Subcutaneous abdominal adipose tissue (tissue), 5 donors: ENCODE measurements around the gene CD320.
A peak's percentile ranks its signal among the peaks of the same experiment; 100 is the strongest.
"Not testable (repeated sequence)": the region's sequence is repeated elsewhere in the genome, so short reads cannot be mapped to it uniquely, and the experiment has no call there.

Source experiments
- H3K27ac ChIP-seq: one replicate; pipeline ENCODE4 v1.7.0; 2013; ENCODE audit warnings: low read depth, mild to moderate bottlenecking, inconsistent platforms, low read length, moderate library complexity
- H3K27me3 ChIP-seq, 5 donors: one replicate each; pipeline ENCODE4 v1.7.0; 2013; ENCODE audit warnings: low read length in 5 of 5, inconsistent platforms in 1 of 5; ENCODE audit not compliant: control insufficient read depth in 5 of 5, insufficient read depth in 4 of 5
- H3K36me3 ChIP-seq, 5 donors: one replicate each; pipeline ENCODE4 v1.7.0; 2013; ENCODE audit warnings: low read length in 5 of 5; ENCODE audit not compliant: control insufficient read depth in 5 of 5, insufficient read depth in 5 of 5
- H3K4me1 ChIP-seq, 5 donors: one replicate each; pipeline ENCODE4 v1.7.0; 2013; ENCODE audit warnings: low read length in 5 of 5, mild to moderate bottlenecking in 3 of 5, moderate library complexity in 1 of 5; ENCODE audit not compliant: control insufficient read depth in 5 of 5, insufficient read depth in 5 of 5
- H3K4me3 ChIP-seq, 5 donors: one replicate each; pipeline ENCODE4 v1.7.0; 2013; ENCODE audit warnings: low read length in 5 of 5, low read depth in 1 of 5
- H3K9ac ChIP-seq, 5 donors: one replicate each; pipeline ENCODE4 v1.7.0; 2013; ENCODE audit warnings: low read length in 5 of 5, mild to moderate bottlenecking in 4 of 5, moderate library complexity in 3 of 5
- H3K9me3 ChIP-seq, 5 donors: one replicate each; pipeline ENCODE4 v1.7.0; 2013; ENCODE audit warnings: low read length in 5 of 5; ENCODE audit not compliant: control insufficient read depth in 5 of 5
- donor health status: healthy.
- donor health status: healthy.
- donor health status: healthy.
- donor health status: healthy.
- donor health status: healthy.

The CD320 gene

DNA sequence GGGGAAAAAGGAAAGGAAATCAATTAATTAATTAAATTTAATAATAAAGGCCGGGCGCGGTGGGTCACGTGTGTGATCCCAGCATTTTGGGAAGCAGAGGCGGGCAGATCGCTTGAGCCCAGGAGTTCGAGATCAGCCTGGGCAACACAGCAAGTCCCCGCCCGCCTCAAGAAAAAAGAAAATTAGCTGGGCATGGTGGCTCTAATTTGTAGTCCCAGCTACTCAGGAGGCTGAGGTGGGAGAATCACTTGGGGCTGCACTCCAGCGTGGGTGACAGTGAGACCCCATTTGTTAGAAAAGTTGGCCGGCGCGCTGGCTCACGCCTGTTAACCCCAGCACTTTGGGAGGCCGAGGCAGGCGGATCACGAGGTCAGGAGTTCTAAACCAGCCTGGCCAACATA, 733 bp upstream of the CD320 start:
- Histone ChIP-seq H3K4me3 (peak overlapping the region in 4 of 5 donors; percentile 61 to 81 (median 78)), H3K4me1 (peaks cover 11 to 64% (median 44%) of the 10 kb centered on the region in 5 donors), H3K9ac (peak overlapping the region in 2 of 5 donors; percentile 3 to 68), H3K36me3 (peaks cover 0 to 43% (median 32%) of the 10 kb centered on the region in 5 donors), H3K27ac (peak overlapping the region; percentile 50), H3K9me3 (no peaks in the 10 kb centered on the region), H3K27me3 (no peaks in the 10 kb centered on the region)

DNA sequence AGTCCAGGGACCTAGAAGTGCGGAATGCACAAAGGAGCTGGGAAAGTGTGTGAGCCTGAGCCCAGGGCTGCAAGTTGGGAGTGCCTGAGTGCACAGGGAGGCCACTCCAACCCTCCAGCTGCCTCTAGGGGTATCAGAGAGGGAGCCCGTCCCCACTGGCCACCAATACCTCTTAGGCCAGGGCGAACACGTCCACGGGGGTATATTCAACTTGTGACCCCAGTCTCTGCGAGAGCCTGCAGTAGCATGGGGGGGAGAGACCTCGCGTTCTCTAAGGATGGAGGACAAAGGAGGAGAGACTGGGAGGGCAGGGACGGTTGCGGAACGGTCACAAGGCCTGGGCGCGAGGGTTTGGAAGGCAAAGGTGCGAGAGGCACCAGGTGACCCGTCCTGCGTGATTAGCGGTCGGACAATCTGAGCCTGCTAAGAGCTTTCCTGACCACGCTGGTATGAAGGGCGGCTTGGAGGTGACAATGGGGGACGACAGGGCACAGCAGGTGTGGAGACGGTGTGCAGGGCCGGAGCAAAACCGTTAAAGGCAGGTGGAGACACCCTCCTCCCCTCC, 676 bp downstream of the CD320 start:
- Histone ChIP-seq H3K4me3 (peak overlapping the region; percentile 61 to 81 (median 77)), H3K9ac (peak overlapping the region in 3 of 5 donors; percentile 40 to 87 (median 66)), H3K27me3 (no peaks in the 10 kb centered on the region)

DNA sequence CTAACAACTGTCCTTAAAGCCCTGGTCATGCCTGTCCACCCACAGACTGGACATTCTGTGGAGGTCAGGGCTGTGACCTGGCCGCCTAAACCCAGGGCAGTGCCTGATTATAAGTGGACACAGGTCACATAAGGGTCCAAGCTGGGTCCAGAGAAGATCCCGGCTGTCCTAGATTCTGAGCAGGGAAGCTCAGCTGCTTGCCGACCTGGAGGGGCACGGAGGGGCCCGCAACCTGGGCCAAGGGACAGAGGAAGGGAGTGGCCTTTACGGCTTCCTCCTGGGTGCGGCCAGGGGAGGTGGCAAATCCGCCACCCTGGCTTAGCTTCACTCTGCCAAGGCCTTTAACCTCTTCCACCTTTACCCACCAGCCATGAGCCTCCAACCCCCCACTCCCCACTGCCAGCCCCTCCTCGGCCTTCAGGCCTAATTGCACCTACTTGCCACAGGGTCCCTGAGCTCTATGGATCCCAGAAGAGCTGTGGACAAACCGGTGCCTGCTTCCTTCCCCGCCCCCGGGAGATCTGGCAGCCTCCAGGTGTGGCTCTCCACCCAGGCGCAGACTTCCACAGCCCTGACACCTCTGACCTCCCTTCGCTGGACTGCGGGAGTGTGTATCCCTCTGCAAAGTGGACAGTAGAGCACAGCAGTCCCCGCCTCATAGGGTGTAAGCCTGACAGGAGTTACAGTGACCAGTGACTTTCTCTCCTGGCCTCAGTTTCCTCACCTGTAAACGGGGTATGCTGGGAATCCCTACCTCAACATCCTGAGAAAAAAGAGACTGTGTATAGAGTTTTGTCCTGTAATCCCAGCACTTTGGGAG, 1.7 kb downstream of the CD320 start:
- Histone ChIP-seq H3K36me3 (peaks cover 0 to 25% (median 22%) of the 10 kb centered on the region in 5 donors), H3K4me3 (peak overlapping the region in 3 of 5 donors; percentile 40 to 79 (median 77)), H3K9ac (peak overlapping the region in 1 of 5 donors; percentile 53), H3K4me1 (peaks cover 9 to 62% (median 45%) of the 10 kb centered on the region in 5 donors), H3K27me3 (no peaks in the 10 kb centered on the region), H3K9me3 (no peaks in the 10 kb centered on the region), H3K27ac (no peak overlapping the region)

More for the DNA sequence above, 676 bp downstream of the CD320 start:
- Histone ChIP-seq H3K4me1 (peaks cover 11 to 66% (median 48%) of the 10 kb centered on the region in 5 donors), H3K9me3 (no peaks in the 10 kb centered on the region), H3K27ac (peak overlapping the region; percentile 50), H3K36me3 (peaks cover 0 to 32% (median 25%) of the 10 kb centered on the region in 5 donors)

- peak overlapping the region in 1 of 5 donors; percentile 53 for H3K9ac ChIP-seq
- H3K4me1 ChIP-seq, result peaks cover 9 to 56% (median 43%) of the 10 kb centered on the region in 5 donors
- H3K36me3 ChIP-seq, result peaks cover 0 to 18% (median 15%) of the 10 kb centered on the region in 5 donors
- no peaks in the 10 kb centered on the region for H3K9me3 ChIP-seq
- H3K27ac ChIP-seq, result no peak overlapping the region
- peak overlapping the region in 2 of 5 donors; percentile 40 to 77 for H3K4me3 ChIP-seq
- no peaks in the 10 kb centered on the region for H3K27me3 ChIP-seq
These were observed 2.4 kb downstream of the CD320 start for GRCh38 chr19:8305798-8306197.

DNA sequence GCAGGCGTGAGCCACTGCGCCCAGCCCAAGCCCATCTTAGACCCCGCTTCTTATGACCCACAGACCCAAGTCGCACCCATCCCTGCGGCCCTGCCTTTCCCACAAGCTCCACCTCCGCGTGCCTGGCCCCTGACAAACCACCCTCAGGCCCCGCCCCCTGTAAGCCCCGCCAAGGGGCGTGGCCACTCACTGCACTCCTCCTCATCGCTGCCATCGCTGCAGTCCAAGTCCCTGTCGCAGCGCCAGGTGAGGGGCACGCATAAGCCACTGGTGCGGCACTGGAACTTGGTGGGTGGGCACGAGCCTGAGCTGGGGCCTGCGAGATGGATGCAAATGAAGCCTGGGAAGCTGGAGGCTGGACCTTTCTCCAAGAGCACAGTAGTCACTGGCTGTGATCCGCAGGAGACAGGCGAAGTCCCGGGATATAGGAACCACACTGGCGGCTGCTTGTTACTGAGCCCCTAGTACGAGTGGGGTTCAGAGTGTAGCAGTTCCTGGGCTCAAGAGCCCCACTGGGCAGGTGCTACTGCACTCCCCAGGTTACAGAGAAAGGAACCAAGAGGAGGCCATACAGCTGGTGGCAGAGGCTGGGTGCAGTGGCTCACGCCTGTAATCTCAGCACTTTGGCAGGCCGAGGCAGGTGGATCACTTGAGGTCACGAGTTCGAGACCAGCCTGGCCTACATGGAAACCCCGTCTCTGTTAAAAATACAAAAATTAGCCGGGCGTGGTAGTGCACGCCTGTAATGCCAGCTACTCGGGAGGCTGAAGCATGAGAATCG, 3.1 kb downstream of the CD320 start:
- Histone ChIP-seq H3K27ac (no peak overlapping the region), H3K36me3 (peaks cover 0 to 15% (median 12%) of the 10 kb centered on the region in 5 donors), H3K27me3 (no peaks in the 10 kb centered on the region), H3K4me3 (no peak overlapping the region), H3K4me1 (peaks cover 9 to 55% (median 42%) of the 10 kb centered on the region in 5 donors), H3K9me3 (no peaks in the 10 kb centered on the region), H3K9ac (no peak overlapping the region)

GRCh38 chr19:8302734-8303133, 5.4 kb downstream of the CD320 start:
- H3K4me3 ChIP-seq, result no peak overlapping the region
- H3K36me3 ChIP-seq, result peaks cover 0 to 7% (median 3%) of the 10 kb centered on the region in 5 donors
- no peaks in the 10 kb centered on the region for H3K9me3 ChIP-seq
- H3K27ac ChIP-seq, result no peak overlapping the region
- H3K9ac ChIP-seq, result no peak overlapping the region
- H3K4me1 ChIP-seq, result peaks cover 6 to 37% (median 25%) of the 10 kb centered on the region in 5 donors
- no peaks in the 10 kb centered on the region for H3K27me3 ChIP-seq

DNA sequence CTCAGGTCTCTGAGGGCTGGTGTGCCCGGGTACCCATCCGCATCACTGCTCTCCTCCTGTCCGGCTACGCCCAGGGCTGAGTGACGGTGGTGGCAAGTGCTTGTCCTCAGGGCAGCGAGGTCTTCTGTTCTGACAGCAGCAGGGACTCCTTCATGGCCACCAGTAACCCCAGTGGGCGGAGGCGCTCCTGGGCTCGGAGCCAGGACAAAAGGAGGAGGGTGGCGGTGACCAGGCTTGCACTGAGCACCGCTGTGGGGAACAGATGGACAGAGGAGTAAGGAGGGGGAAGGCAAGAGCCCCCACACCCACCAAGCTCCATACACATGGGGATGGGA, 5.8 kb downstream of the CD320 start:
- H3K9me3 ChIP-seq, result no peaks in the 10 kb centered on the region
- no peak overlapping the region for H3K9ac ChIP-seq
- H3K36me3 ChIP-seq, result peaks cover 0 to 7% (median 3%) of the 10 kb centered on the region in 5 donors
- H3K4me1 ChIP-seq, result peaks cover 2 to 33% (median 21%) of the 10 kb centered on the region in 5 donors
- no peaks in the 10 kb centered on the region for H3K27me3 ChIP-seq
- no peak overlapping the region for H3K27ac ChIP-seq
- H3K4me3 ChIP-seq, result no peak overlapping the region

DNA sequence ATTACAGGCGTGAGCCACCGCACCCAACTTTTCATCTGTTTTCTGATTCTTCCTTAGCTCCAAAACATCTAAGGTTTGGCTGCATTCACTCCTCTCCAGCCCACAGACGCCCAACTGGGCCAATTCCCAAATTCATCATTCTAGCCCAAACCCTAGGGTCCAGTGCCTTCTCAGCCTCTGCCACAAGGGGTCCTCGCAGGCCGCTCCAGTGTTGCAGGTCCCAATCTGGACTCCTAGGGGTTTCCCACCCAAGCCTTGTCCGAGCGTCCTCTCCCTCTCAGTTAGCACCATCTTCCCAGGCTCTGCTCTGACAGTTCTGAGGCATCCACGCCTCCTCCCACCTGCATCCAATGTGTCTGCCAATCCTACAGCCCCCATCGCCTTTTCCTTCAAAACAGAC, 16.8 kb downstream of the CD320 start:
- H3K27ac ChIP-seq, H3K9ac ChIP-seq, H3K9me3 ChIP-seq, H3K4me1 ChIP-seq, H3K27me3 ChIP-seq, H3K4me3 ChIP-seq, H3K36me3 ChIP-seq: not testable (repeated sequence)

GRCh38 chr19:8276508-8276907, 31.6 kb downstream of the CD320 start:
- H3K4me1 ChIP-seq, H3K9ac ChIP-seq, H3K27ac ChIP-seq, H3K27me3 ChIP-seq, H3K4me3 ChIP-seq, H3K9me3 ChIP-seq, H3K36me3 ChIP-seq: not testable (repeated sequence)
